HG03135 (cell line): ENCODE data around the gene FAM83C.
"Not testable (repeated sequence)": the region's sequence is repeated elsewhere in the genome, so short reads cannot be mapped to it uniquely, and the experiment has no call there.

Experiments used
- ATAC-seq: cut with Tn5 transposase; IDR thresholded peaks from one replicate; pipeline ENCODE4 v1.9.1; 2021; ENCODE audit warnings: mild to moderate bottlenecking, moderate library complexity; ENCODE audit not compliant: unreplicated experiment

FAM83C gene

GRCh38 chr20:35319192-35319870 lies 27.1 kb upstream of the FAM83C start:
- no peak for ATAC-seq

GRCh38 chr20:35318502-35319157 lies 26.4 kb upstream of the FAM83C start:
- ATAC-seq: no peak

- ATAC-seq: no peak
These were observed 25.4 kb upstream of the FAM83C start for GRCh38 chr20:35317416-35318210.

- ATAC-seq: no peak
These were observed 23.9 kb upstream of the FAM83C start for GRCh38 chr20:35316086-35316485.

GRCh38 chr20:35315632-35316020 lies 23.4 kb upstream of the FAM83C start:
- not testable (repeated sequence) for ATAC-seq

- no peak for ATAC-seq
These were observed 22.8 kb upstream of the FAM83C start for GRCh38 chr20:35314816-35315631.

GRCh38 chr20:35312318-35312717 lies 20.1 kb upstream of the FAM83C start:
- ATAC-seq: no peak

- ATAC-seq: no peak
These were observed 19.6 kb upstream of the FAM83C start for GRCh38 chr20:35311822-35312221.

- no peak for ATAC-seq
These were observed 19.2 kb upstream of the FAM83C start for GRCh38 chr20:35311409-35311808.

- ATAC-seq: no peak
These were observed 15.7 kb upstream of the FAM83C start for GRCh38 chr20:35307666-35308653.

- no peak for ATAC-seq
These were observed 14.8 kb upstream of the FAM83C start for GRCh38 chr20:35306931-35307517.

GRCh38 chr20:35305682-35306556 lies 13.7 kb upstream of the FAM83C start:
- ATAC-seq: no peak

GRCh38 chr20:35304956-35305355 lies 12.7 kb upstream of the FAM83C start:
- ATAC-seq: no peak

- ATAC-seq: peak; percentile 57
These were observed 11.7 kb upstream of the FAM83C start for GRCh38 chr20:35303735-35304491.

GRCh38 chr20:35303382-35303734 lies 11.1 kb upstream of the FAM83C start:
- no peak for ATAC-seq

GRCh38 chr20:35302421-35303335 lies 10.5 kb upstream of the FAM83C start:
- no peak for ATAC-seq

- ATAC-seq: no peak
These were observed 9.2 kb upstream of the FAM83C start for GRCh38 chr20:35301426-35301825.
